HUES6 (cell line): ENCODE data around the gene RRAS2.
A peak's percentile ranks its signal among the peaks of the same experiment; 100 is the strongest.
"Not testable (repeated sequence)": the region's sequence is repeated elsewhere in the genome, so short reads cannot be mapped to it uniquely, and the experiment has no call there.

ENCODE experiments used
- H3K27ac ChIP-seq: 2 replicates; pipeline ENCODE4 v1.7.0; 2013; ENCODE audit warnings: low read depth, mild to moderate bottlenecking, low read length, inconsistent platforms
- H3K27me3 ChIP-seq: 2 replicates; pipeline ENCODE4 v1.6.1; 2013; ENCODE audit warnings: low read length; ENCODE audit not compliant: control insufficient read depth, insufficient read depth
- H3K36me3 ChIP-seq: 2 replicates; pipeline ENCODE4 v1.6.1; 2013; ENCODE audit warnings: low read length; ENCODE audit not compliant: control insufficient read depth, insufficient read depth
- H3K4me1 ChIP-seq: 2 replicates; pipeline ENCODE4 v1.6.1; 2013; ENCODE audit warnings: low read length; ENCODE audit not compliant: control insufficient read depth, insufficient read depth
- H3K4me3 ChIP-seq: 2 replicates; pipeline ENCODE4 v1.5.1; 2013; ENCODE audit warnings: low read depth, low read length
- H3K9ac ChIP-seq: one replicate; pipeline ENCODE4 v1.6.1; 2013; ENCODE audit warnings: mild to moderate bottlenecking, low read length
- H3K9me3 ChIP-seq: 2 replicates; pipeline ENCODE4 v1.6.1; 2013; ENCODE audit warnings: low read depth, low read length; ENCODE audit not compliant: control insufficient read depth, insufficient read depth

Gene RRAS2

DNA sequence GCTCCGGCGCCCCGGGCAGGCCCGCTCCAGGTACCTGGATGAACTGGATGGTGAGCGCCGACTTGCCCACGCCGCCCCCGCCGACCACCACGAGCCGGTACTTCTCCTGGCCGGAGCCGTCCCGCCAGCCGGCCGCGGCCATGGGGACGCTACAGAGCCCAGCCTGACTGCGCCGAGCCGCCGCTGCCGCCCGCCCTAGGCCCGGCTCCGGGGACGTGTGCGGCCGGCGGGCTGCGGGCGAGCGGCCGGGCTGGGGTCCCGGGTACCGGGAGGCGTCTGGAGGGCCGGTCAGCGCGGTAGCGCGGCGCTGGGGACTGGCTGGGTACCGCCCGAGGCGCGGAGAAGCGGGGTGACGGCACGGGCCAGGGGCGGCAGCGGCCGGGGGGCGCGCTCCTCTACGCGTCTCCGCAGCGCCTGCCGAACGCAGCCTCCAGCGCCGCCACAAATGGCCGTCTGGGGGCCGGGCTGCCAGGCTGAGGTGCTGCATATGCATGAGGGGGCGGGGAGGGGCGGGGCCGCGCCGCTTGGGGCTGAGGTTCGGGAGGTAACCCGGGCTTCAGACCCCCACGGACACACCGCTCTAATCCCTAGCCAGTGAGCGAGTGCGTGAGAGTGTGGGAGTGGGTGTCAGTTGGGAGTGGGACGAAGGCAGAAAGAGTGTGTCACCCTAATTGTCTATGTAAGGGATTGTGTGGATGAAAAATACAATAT is at the start of gene RRAS2:
Gene RRAS2 (minus strand): TSS at position 455 of the 711 bp plus-strand sequence. CDS start 313 bp downstream, at position 142.
- peak within 1 kb of the TSS; percentile 100 for H3K4me3 ChIP-seq
- H3K4me1 ChIP-seq: peaks cover 21% of the 10 kb centered on the region
- peak within 1 kb of the TSS; percentile 92 for H3K27ac ChIP-seq
- H3K9me3 ChIP-seq: no peaks in the 10 kb centered on the region
- peaks cover 7% of the 10 kb centered on the region for H3K36me3 ChIP-seq
- H3K9ac ChIP-seq: peak within 1 kb of the TSS; percentile 95
- H3K27me3 ChIP-seq: no peaks in the 10 kb centered on the region

DNA sequence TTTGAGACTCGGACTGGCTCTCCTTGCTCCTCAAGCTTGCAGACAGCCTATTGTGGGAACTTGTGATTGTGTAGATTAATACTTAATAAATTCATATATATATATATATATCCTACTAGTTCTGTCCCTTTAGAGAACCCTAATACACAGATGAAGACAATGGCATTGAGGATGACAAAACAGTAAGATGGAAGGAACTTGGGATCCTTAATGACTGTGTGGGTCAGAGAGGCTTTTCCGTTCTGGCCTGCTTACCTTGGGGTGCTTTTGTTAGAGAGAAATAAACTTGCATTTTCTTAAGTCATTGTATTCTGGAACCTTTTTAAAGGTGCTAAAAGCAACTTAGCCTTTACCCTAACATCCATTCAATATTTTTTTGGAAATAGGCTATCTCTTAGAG is 49.6 kb upstream of the RRAS2 start:
- Histone ChIP-seq H3K4me1 (peaks cover 50% of the 10 kb centered on the region), H3K4me3 (no peak overlapping the region), H3K27ac (no peak overlapping the region), H3K36me3 (no peaks in the 10 kb centered on the region), H3K9ac (no peak overlapping the region), H3K9me3 (no peaks in the 10 kb centered on the region), H3K27me3 (no peaks in the 10 kb centered on the region)

DNA sequence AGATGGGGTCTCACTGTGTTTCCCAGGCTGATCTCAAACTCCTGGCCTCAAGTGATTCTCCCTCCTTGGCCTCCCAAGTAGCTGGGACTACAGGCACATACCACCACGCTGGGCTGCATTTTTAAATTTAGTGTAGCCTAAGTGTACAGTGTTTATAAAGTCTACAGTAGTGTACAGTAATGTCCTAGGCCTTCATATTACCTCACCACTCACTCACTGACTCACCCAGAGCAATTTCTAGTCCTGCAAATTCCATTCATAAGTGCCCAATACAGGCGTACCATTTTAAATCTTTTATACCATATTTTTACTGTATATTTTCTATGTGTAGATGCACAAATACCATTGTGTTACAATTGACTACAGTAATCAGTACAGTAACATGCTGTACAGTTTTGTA is 47.1 kb upstream of the RRAS2 start:
- not testable (repeated sequence) for H3K36me3 ChIP-seq, H3K27me3 ChIP-seq, H3K27ac ChIP-seq, H3K9me3 ChIP-seq, H3K9ac ChIP-seq, H3K4me3 ChIP-seq
- peaks cover 35% of the 10 kb centered on the region for H3K4me1 ChIP-seq

DNA sequence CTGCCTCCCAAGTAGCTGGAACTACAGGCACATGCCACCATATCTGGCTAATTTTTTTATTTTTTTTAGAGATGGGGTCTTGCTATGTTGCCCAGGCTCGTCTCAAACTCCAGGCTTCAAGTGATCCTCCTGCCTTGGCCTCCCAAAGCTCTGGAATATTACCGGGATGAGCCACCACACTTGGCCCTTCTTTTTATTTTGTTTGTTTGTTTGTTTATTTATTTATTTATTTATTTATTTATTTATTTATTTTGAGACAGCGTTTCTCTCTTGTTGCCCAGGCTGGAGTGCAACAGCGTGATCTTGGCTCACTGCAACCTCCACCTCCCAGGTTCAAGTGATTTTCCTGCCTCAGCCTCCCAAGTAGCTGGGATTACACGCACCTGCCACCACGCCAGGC is 44.5 kb upstream of the RRAS2 start:
- H3K36me3 ChIP-seq: not testable (repeated sequence)

DNA sequence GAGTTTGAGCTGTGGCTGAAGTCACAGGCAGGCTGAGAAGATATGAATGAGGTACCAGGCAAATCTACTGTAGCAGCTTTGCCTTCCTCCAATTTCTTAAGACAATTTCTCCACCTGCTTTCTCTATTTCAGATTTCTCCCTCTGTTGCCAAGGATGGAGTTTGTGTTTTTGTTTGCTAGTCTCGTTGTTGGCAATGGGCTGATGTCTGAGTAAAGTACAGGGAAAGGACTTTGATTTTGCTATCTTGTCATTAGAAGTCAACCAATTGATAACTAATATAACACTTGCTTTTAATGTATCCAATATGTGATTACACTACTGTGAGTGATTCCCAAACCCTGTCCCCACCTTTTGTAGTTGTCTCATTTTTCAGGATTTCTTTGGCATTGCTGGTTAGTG is 40.1 kb upstream of the RRAS2 start:
- Histone ChIP-seq H3K9ac (no peak overlapping the region), H3K27me3 (no peaks in the 10 kb centered on the region), H3K4me3 (no peak overlapping the region), H3K27ac (no peak overlapping the region), H3K36me3 (no peaks in the 10 kb centered on the region), H3K9me3 (no peaks in the 10 kb centered on the region), H3K4me1 (no peaks in the 10 kb centered on the region)

More for the DNA sequence above, 44.5 kb upstream of the RRAS2 start:
- not testable (repeated sequence) for H3K9me3 ChIP-seq, H3K4me3 ChIP-seq, H3K27ac ChIP-seq, H3K9ac ChIP-seq, H3K27me3 ChIP-seq
- peaks cover 10% of the 10 kb centered on the region; the same call in 1 of the 2 replicates for H3K4me1 ChIP-seq

DNA sequence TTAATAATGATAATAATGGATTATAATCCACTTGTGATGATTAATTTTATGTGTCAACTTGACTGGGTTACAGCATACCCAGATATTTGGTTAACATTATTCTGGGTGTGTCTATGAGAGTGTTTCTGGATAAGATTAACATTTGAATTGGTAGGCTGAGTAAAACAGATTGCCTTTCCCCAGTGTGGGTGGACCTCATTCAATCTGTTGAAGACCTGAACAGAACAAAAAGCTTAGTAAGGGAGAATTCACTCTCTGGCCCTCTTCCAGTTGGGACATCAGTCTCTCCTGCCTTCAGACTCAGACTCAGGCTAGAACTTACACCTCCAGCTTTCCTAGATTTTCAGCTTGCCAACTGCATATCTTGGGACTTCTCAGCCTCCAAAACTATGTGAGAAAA is 37.3 kb upstream of the RRAS2 start:
- Histone ChIP-seq H3K27me3 (no peaks in the 10 kb centered on the region), H3K27ac (no peak overlapping the region), H3K36me3 (no peaks in the 10 kb centered on the region), H3K9ac (no peak overlapping the region), H3K4me3 (no peak overlapping the region), H3K9me3 (no peaks in the 10 kb centered on the region), H3K4me1 (no peaks in the 10 kb centered on the region)

DNA sequence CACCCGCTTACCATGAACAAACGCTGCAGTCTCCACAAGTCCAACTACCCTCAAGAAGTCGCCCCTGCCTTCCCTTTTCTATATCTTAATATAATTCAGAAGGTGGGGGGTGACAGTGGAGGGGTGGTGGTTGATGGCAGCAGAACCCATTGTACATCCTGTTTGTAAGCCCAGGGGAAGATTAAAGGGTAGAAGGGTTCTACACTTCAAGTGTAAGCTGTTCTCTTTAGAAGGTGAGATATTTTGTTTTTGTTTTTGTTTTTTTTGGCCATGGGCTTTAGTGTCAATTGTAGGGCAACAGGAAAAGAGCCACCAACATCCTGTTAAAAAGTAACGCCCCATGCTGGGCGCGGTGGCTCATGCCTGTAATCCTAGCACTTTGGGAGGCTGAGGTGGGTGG is 34.9 kb upstream of the RRAS2 start:
- H3K36me3 ChIP-seq: no peaks in the 10 kb centered on the region
- no peaks in the 10 kb centered on the region for H3K4me1 ChIP-seq
- H3K4me3 ChIP-seq: no peak overlapping the region

DNA sequence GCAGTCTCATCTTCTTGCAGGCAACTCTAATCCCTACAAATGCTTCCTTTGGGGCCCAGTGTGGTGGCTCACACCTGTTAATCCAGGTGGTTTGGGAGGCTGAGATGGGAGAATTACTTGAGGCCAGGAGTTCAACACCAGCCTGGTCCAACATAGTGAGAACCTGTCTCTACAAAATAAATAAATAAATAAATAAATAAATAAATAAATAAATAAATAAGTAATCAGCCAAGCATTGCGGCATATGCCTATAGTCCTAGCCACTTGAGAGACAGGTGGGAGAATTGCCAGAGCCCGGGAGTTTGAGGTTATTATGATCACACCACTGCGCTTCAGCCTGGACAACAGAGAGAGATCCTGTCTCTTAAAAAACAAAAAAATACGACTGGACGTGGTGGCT is 34.1 kb upstream of the RRAS2 start:
- Histone ChIP-seq H3K27ac (no peak overlapping the region), H3K9me3 (no peaks in the 10 kb centered on the region), H3K9ac (no peak overlapping the region), H3K36me3 (no peaks in the 10 kb centered on the region), H3K4me3 (no peak overlapping the region), H3K27me3 (no peaks in the 10 kb centered on the region), H3K4me1 (no peaks in the 10 kb centered on the region)

More for the DNA sequence above, 34.9 kb upstream of the RRAS2 start:
- no peaks in the 10 kb centered on the region for H3K9me3 ChIP-seq
- no peak overlapping the region for H3K27ac ChIP-seq
- H3K9ac ChIP-seq: no peak overlapping the region
- H3K27me3 ChIP-seq: no peaks in the 10 kb centered on the region

DNA sequence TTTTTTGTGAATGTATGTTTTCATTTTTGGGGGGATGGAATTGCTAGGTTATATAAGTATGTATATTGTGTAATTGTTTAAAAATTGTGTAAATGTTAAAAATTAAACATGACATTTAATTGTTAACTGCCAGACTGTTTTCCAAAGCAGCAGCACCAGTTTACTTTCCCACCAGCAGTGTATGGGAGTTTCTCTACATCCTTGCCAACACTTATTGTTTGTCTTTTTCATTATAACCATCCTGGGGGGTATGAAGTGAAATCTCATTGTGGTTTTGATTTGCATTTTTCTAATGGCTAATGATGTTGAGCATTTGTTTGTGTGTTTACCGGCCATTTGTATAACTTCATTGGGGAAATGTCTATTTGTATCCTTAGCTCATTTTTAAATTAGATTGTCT is 31.7 kb upstream of the RRAS2 start:
- H3K4me3 ChIP-seq: no peak overlapping the region
- H3K27me3 ChIP-seq: no peaks in the 10 kb centered on the region
- H3K27ac ChIP-seq: no peak overlapping the region
- no peaks in the 10 kb centered on the region for H3K36me3 ChIP-seq
- no peaks in the 10 kb centered on the region for H3K9me3 ChIP-seq
- H3K9ac ChIP-seq: no peak overlapping the region
- H3K4me1 ChIP-seq: peaks cover 13% of the 10 kb centered on the region

DNA sequence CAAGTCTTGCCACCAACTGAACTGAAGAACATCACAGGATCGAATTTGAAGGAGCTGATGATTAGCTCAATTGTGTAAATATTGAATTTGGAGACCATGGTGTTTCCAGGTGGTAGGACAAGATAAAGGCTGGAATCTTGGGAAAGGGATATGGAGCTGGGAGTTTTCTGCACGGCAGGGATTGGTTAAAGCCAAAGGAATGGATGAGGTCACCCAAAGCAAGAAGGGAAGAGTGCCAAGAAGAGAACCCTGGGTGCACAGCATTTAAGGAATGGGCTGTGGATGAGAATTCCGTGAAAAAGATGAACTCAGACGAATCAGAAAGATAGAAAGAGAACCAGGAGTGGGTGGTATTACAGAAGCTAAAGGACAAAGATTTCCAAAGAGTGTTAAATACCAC is 29.4 kb upstream of the RRAS2 start:
- no peaks in the 10 kb centered on the region for H3K9me3 ChIP-seq
- no peaks in the 10 kb centered on the region for H3K36me3 ChIP-seq
- H3K4me3 ChIP-seq: no peak overlapping the region
- H3K4me1 ChIP-seq: peaks cover 13% of the 10 kb centered on the region
- no peak overlapping the region for H3K27ac ChIP-seq
- peaks cover 5% of the 10 kb centered on the region; the same call in 1 of the 2 replicates for H3K27me3 ChIP-seq
- H3K9ac ChIP-seq: no peak overlapping the region

DNA sequence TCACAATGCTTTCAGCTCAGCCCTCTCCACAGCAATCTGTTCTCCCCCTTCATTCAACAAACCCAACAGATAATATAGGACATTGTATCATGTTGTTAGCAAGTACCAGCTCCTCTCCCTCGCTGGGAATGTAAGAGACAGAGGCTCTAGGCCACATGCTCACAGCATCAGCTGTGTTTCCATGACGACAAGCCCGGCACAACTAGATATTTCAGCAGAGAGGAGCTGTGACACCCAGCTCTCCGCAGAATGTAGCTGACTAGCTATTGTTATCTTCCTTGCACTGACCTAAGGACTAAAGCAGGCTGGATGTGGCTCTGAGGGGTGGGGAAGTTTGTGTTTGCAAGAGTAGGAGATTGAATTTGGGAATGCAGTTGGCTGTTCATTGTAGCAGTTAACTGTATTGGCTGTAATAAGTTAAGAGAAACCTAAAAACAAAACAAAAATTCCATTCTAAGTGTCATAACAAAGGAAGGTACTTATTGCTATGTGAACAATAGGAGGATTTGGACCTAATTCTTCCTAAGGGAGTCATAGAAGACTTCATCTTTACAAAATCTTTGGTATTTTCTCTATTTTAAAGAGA is 28.0 kb upstream of the RRAS2 start:
- H3K9ac ChIP-seq: no peak overlapping the region
- H3K4me1 ChIP-seq: peaks cover 13% of the 10 kb centered on the region
- no peak overlapping the region for H3K4me3 ChIP-seq
- H3K27me3 ChIP-seq: peaks cover 19% of the 10 kb centered on the region
- H3K27ac ChIP-seq: no peak overlapping the region
- H3K36me3 ChIP-seq: no peaks in the 10 kb centered on the region
- no peaks in the 10 kb centered on the region for H3K9me3 ChIP-seq
